Keratinocyte (primary cell): Measurements from ENCODE around the gene PVR.

Source experiments
- EZH2 ChIP-seq: IDR thresholded peaks from one replicate; pipeline ENCODE4 v1.6.1; 2012; ENCODE audit warnings: inconsistent platforms, mild to moderate bottlenecking, low read length, moderate library complexity
- TF ChIP-seq, protein P1 (sequence below), 3 experiments: IDR thresholded peaks in 1 of 3; conservative IDR thresholded peaks in 1 of 3; optimal IDR thresholded peaks in 1 of 3; 2 replicates in 2 of 3; 3 replicates in 1 of 3; pipeline versions ENCODE3 to v1.5.1; 2011; ENCODE audit warnings: low read length in 3 of 3, mild to moderate bottlenecking in 3 of 3, moderate library complexity in 2 of 3, control low read depth in 1 of 3, inconsistent platforms in 1 of 3; ENCODE audit not compliant: insufficient read depth in 2 of 3; ENCODE audit errors: extremely low read depth in 1 of 3

DNA sequence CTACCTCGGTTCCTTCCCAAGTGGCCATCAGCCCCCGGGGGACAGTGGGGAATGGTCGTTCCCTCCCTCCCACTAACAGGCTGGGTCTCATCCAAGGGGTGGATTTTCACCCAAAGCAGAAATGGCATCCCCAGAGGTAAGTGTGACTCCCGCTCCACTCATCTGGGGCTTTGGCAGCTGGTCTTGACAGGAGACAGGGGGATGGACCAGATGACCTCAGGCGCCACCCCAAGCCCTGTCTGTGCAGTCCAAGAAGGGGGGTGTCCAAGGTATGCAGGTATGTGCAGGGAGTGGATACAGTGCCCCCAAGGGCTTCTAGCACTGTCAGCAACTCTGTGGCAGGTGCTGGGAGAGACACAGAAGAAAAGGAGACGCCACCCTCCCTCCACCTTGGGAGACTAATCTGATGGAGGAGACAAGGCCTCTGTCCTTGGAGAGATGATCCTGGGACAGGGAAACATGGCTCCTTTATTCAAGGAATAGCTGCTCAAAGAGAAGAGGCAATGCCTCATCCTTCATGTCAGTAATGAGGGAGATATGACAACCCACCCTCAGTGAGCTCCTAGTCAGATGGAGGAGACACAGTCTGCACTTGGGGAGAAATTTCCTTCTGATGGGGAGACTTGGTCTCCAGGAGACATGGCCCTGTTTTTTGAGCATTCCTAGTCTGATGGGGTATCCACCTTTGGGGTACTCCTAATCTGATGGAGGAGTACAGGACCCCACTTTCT is 63.0 kb downstream of the PVR start:
- TF ChIP-seq, protein P1, sequence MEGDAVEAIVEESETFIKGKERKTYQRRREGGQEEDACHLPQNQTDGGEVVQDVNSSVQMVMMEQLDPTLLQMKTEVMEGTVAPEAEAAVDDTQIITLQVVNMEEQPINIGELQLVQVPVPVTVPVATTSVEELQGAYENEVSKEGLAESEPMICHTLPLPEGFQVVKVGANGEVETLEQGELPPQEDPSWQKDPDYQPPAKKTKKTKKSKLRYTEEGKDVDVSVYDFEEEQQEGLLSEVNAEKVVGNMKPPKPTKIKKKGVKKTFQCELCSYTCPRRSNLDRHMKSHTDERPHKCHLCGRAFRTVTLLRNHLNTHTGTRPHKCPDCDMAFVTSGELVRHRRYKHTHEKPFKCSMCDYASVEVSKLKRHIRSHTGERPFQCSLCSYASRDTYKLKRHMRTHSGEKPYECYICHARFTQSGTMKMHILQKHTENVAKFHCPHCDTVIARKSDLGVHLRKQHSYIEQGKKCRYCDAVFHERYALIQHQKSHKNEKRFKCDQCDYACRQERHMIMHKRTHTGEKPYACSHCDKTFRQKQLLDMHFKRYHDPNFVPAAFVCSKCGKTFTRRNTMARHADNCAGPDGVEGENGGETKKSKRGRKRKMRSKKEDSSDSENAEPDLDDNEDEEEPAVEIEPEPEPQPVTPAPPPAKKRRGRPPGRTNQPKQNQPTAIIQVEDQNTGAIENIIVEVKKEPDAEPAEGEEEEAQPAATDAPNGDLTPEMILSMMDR (optimal IDR thresholded peaks at IDR 0.05 in 1 of 3, IDR thresholded peaks at IDR 0.05 in 1 of 3, conservative IDR thresholded peaks at IDR 0.05 in 1 of 3; ENCODE audit: extremely low read depth in 1 of 3, insufficient read depth in 2 of 3, low read length in 3 of 3), result no peak
- TF ChIP-seq EZH2, result no peak
